AG09319 (cell line): ENCODE results near the gene FAM184A.
"Not testable (repeated sequence)": the region's sequence is repeated elsewhere in the genome, so short reads cannot be mapped to it uniquely, and the experiment has no call there.

Source experiments
- DNase-seq: peaks from one replicate; pipeline ENCODE4 v3.0.0-alpha.2; 2010; ENCODE audit warnings: low read depth; ENCODE audit errors: extremely low read depth
- TF ChIP-seq, protein P1 (sequence below): IDR thresholded peaks from 2 replicates; pipeline ENCODE4 v1.5.1; 2011; ENCODE audit warnings: low read depth, mild to moderate bottlenecking, inconsistent platforms, low read length, moderate library complexity

The FAM184A gene

DNA sequence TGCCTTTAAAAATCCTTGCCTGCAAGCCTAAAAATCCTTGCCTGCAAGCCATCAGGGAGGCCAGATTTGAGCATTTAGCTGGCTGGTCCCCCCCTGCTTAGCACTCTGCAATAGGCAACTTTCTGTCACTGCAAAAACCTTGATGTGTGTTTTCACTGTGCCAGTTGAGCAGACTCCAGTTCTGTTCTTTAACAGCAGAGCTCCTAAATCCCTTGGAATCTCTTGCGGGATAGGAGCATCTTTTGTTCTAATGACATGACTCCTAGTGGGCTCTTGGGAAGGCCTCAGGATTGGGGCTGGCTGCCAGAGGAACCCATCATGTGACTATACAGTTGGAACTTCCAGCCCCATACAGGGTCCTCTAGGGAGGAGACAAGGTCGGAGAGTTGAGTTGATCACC, 50.4 kb downstream of the FAM184A start:
- TF ChIP-seq, protein P1, sequence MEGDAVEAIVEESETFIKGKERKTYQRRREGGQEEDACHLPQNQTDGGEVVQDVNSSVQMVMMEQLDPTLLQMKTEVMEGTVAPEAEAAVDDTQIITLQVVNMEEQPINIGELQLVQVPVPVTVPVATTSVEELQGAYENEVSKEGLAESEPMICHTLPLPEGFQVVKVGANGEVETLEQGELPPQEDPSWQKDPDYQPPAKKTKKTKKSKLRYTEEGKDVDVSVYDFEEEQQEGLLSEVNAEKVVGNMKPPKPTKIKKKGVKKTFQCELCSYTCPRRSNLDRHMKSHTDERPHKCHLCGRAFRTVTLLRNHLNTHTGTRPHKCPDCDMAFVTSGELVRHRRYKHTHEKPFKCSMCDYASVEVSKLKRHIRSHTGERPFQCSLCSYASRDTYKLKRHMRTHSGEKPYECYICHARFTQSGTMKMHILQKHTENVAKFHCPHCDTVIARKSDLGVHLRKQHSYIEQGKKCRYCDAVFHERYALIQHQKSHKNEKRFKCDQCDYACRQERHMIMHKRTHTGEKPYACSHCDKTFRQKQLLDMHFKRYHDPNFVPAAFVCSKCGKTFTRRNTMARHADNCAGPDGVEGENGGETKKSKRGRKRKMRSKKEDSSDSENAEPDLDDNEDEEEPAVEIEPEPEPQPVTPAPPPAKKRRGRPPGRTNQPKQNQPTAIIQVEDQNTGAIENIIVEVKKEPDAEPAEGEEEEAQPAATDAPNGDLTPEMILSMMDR = no peak
- no peak for DNase-seq

DNA sequence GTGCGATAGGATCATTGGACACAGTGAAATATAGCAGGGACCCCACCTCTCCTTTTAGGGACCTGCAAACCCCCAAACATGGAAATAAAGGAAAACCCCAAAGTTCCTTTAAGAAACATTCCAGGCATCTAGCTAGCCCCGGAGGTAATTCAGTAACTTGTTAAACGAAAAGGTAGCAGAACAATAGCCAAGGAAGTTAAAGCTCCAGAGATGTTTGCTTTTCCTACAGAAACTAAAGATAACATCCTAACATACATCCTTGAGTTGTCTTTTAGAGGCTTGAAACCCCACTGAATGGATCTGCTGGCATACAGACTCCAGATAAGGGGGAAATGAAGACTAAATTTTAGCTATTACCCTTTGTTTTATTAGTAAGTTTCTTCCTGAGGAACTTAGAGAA, 51.0 kb downstream of the FAM184A start:
- TF ChIP-seq, protein P1 = no peak
- DNase-seq = no peak

DNA sequence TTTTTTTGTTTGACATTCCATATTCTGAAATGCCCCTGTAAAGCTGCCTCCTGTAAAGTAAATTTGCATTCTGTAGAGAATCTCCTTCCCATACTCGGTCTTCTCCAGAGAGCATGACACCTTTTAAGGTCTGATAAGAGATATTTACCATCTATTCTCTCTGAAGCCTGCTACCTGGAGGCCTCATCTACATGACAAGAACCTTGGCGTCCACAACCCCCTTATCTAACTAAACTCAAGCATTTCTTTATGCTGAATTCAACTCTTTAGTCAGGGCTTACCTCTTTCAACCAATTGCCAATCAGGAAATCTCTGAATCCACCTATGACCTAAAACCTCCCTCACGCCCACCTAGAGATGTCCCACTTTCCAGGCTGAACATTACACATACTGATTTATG, 51.6 kb downstream of the FAM184A start:
- TF ChIP-seq, protein P1 = no peak
- no peak for DNase-seq

DNA sequence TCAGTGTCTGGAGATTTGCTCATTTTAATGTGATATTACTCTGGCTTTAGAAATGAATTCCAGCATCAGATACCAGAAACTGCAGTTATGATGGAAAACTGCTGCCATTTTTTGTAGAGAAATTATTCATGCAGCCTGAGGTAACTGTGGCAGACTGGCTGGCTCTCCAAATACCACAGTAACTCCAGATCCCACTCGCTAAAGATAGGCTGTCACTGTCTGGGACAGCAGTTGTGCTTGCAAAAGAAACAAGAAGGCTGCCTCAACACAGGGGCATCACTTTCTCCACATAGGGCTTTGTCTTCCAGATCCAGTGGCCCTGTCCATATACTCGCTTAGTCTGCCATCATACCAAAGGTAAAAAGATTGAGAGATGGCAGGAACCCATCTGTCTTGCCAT, 52.7 kb downstream of the FAM184A start:
- TF ChIP-seq, protein P1 = no peak
- DNase-seq = no peak

DNA sequence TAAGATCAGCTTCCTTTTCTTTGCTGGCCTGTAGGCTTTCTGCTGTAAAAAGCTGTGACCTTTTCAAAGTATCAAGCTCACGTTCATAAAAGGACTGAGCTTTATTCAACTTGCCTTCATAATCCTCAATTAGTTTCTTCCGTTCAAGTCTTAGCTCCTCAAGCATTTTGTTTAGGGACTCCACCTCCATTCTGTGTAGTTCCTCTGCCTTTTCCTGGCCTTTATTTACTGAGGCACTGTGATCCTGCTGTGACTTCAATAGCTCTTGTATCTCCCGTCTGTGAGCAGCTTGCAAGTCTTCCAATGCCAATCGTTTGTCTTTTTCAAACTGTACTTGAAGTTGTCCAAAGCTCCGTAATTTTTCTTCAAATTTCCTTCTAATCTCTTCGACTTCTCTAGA, 54.4 kb downstream of the FAM184A start:
- no peak for DNase-seq
- TF ChIP-seq, protein P1 = no peak

DNA sequence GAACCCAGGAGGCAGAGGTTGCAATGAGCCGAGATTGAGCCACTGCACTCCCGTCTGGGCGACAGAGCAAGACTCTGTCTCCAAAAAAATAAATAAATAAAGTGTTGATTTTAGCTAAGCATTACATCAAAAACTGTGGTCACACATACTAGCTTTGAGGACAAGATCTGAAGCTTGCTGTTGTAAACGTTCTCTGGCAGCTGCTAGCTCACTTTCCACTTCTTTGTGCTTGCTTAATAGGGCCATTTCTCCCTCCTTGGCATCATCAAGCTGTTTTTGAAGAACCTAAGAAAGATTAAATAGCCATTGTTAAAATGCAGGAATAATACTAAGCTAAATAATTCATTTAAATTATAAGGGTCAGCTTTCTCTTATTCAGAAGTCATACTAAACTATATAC, 55.7 kb downstream of the FAM184A start:
- TF ChIP-seq, protein P1 = no peak

DNA sequence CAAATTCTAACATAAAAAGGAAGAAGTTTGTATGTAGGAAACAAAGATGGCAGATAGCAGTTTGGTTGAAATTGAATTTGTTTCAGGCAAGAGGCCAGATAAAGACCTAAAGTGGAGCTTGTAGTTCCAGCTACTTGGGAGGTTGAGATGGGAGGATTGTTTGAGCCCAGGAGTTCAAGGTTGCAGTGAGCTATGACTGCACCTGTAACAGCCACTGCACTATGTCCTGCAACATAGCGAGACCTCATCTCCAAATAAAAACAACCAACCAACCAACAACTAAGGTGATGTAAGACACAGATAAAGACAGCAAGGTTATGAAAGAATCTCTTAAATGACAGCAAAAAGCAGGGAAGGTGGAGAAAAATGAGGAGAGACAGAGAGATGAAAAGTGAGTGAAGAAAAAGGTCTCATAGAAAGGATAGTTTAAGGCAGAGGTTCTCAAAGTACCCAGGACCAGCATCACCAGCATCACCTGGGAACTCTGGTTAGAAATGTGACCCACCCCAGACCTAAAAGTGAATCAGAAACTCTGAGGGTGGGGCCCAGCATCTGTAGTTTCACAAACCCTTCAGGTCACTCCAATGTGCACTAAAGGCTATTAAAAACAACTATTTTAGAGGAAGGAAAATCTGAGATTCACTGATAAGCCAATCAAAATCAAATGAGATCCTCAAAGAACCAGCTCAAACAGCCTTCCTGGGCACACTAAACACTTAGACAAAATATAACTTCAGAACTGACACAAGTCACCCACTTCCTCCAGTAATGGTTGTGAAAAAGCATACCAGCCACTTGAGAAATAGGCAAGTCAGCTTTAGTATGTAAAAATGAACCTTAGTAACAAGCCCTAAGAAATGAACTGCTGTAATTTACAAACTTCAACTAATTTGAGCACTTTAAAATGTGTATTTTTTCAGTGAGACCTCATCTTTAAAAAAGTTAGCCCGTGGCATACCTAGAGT, 57.6 kb downstream of the FAM184A start:
- TF ChIP-seq, protein P1 = no peak
- no peak for DNase-seq

More for the DNA sequence above, 55.7 kb downstream of the FAM184A start:
- DNase-seq = no peak

DNA sequence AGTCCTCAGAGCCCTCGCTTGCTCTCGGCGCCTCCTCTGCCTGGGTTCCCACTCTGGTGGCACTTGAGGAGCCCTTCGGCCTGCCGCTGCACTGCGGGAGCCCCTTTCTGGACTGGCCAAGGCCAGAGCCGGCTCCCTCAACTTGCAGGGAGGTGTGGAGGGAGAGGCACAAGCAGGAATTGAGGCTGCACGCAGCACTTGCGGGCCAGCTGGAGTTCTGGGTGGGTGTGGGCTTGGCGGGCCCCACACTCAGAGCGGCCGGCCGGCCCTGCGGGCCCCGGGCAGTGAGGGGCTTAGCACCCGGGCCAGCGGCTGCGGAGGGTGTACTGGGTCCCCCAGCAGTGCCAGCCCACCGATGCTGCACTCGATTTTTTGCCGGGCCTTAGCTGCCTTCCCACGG, 63.3 kb downstream of the FAM184A start:
- DNase-seq = not testable (repeated sequence)
